DMS114 treated with DMSO at 0.1 percent for 48 hours (cell line): Measurements from ENCODE around the gene LLGL2.

ENCODE experiments used
- DNase-seq: peaks from one replicate; lab custom pipeline; 2025; ENCODE audit not compliant: unreplicated experiment; lab: John Stamatoyannopoulos, UW

LLGL2 gene

DNA sequence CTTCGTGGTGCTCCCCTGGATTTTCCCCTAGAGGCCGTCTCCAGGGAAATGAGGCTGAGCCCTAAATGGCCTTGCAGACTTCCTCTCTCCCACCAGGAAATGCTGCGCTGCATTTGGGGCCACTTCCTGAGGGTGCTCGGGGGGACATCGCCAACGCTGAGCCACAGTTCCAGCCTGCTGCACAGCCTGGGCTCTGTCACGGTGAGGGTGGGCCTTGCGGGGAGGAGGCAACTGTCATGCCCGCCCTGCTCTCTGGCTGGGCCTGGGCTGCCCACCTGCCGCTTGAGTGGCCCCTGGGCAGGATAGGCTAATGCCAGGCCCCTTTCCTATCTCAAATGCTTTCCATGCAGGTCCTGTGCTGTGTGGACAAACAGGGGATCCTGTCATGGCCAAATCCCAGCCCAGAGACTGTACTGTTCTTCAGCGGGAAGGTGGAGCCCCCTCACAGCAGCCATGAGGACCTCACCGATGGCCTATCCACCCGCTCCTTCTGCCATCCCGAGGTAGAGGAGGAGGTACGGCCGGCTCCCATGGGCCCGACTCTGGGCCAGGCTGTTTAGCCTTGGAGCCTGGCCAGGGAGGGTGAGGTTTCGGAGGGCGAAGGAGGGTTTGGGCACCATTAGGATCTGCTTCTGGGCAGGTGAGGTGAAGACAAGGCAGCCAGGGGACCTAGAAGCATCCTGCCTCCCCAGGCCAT lies 34.4 kb upstream of the LLGL2 start:
- DNase-seq = no peak

DNA sequence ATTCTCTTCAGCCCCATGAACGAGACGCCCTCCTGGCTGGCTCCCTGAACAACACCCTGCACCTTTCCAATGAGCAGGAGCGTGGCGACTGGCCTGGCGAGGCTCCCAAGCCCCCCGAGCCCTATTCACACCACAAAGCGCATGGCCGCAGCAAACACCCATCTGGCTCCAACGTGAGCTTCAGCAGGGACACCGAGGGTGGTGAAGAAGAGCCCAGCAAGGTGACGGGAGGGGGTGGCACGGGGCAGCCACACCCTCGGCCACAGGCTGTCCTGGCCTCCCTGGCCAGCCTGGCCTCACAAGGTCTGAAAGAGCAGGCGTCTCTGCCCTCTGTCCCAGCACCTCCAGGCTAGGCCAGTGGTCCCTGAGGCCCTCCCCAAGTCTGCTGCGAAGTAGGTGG lies 33.8 kb upstream of the LLGL2 start:
- DNase-seq = no peak

GRCh38 chr17:75492555-75493168 lies 32.8 kb upstream of the LLGL2 start:
- DNase-seq = no peak

- DNase-seq = no peak
Observed at GRCh38 chr17:75493476-75494129, 31.9 kb upstream of the LLGL2 start.

- no peak for DNase-seq
Observed at GRCh38 chr17:75494326-75494877, 31.1 kb upstream of the LLGL2 start.

GRCh38 chr17:75496005-75496404 lies 29.5 kb upstream of the LLGL2 start:
- no peak for DNase-seq

DNA sequence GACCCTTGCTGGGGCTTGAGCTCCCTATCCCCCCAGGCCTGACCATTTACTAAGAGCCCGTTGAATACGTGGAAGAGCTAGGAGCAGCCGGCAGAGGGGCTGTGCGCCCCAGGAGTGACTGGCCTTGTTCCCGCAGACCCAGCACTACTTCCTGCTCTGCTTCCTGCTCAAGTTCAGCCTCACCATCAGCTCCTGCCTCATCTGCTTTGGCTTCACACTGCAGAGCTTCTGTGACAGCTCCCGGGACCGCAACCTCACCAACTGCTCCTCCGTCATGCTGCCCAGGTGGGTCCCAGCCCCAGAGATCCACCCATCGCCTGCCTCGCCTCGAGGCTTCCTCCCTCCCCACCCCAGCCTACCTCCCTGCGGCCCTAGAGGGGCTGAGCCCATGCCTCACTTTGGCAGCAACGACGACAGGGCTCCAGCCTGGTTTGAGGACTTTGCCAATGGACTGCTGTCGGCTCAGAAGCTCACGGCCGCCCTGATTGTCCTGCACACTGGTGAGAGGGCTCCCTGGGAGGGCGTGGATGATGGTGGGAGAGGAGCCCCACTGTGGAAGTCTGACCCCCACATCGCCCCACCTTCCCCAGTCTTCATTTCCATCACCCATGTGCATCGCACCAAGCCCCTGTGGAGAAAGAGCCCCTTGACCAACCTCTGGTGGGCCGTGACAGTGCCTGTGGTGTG lies 27.3 kb upstream of the LLGL2 start:
- no peak for DNase-seq

DNA sequence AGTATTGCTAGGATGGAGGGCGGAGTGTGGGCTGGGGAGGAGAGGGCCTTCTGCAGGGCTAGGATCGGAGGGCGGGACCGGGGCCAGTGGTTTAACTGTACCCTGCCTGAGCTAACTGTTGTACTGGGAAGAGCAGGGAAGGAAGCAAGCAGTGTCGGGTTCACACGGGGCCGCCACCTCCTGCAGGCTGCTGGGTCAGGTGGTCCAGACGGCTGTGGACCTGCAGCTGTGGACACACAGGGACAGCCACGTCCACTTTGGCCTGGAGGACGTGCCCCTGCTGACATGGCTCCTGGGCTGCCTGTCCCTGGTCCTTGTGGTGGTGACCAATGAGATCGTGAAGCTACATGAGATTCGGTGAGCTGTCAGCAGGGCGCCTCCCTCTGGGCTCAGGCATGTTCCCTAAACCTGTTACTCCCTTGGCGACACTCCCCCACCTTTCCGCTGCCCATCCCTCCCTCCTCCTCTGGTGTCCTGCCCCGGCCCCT lies 26.7 kb upstream of the LLGL2 start:
- no peak for DNase-seq

DNA sequence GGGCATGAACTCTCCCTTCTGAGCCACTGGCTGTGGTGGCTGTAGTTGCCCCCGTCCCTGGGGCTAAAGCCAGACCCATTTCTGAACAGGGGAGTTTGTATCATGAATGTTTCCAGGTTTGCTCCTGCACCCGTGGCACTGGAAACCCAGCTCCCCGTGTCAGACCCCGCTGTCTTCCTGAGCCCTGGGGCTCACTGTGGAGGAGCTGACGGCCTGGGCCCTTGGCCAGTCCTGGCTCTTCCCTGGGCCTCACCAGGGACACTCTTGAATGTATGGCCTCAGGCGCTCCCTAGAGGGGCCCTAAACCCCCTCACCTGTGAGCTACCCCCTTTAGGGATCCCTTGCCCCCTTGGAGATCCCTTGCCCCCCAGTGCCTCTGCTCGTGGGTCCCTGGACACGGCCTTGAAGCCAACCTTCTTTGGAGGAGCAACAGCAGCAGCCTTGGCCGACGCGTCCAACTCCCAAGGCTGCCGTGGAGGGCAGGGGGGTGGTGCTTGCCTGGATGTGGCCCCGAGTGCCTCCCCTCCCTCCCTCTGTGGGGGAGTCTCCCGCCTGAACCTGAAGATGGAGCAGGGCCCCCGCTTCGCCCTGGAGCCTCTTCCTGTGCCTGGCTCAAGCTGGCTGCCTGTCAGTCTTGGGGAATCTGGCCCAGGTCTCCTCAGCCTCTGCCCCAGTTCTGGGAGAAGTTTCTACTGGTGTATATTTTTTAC lies 26.0 kb upstream of the LLGL2 start:
- no peak for DNase-seq

DNA sequence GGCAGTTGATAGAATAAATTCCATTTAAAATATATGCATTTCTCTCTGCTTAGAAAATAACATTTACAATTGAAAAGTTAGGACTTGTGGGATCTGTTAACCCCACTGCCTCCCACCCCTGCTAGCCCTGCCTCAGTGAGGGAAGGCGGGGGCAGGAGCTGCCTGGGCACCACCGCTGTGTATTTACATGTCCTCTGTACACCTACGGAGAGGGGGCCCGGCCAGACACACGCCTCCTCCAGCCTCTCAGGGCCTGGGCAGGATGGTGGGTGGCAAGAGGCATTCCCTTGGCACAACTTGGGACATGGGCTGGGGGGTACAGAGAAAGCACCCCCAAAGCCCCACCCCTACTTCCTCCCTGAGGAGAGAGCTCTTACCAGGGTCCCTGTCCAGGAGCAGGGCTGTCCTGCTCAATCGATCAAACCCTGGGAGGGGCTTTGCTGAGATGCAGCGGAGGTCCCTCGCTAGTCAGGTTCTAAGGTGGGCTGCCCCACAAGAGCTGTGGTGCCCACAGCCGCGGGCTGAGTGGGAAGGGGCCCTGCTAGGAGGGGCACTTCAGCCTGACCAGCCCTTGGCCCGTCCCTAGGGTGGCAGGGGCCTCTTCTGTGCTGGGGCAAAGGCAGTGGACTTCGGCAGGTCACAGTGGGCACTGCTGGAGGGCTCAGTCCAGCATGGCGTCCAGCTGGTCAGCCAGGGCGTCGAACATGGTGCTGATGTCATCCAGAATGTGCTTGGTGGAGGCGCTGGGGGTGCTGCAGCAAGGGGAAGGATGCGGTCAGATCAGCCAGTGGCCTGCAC lies 24.9 kb upstream of the LLGL2 start:
- no peak for DNase-seq

GRCh38 chr17:75501378-75502071 lies 24.0 kb upstream of the LLGL2 start:
- DNase-seq = no peak

DNA sequence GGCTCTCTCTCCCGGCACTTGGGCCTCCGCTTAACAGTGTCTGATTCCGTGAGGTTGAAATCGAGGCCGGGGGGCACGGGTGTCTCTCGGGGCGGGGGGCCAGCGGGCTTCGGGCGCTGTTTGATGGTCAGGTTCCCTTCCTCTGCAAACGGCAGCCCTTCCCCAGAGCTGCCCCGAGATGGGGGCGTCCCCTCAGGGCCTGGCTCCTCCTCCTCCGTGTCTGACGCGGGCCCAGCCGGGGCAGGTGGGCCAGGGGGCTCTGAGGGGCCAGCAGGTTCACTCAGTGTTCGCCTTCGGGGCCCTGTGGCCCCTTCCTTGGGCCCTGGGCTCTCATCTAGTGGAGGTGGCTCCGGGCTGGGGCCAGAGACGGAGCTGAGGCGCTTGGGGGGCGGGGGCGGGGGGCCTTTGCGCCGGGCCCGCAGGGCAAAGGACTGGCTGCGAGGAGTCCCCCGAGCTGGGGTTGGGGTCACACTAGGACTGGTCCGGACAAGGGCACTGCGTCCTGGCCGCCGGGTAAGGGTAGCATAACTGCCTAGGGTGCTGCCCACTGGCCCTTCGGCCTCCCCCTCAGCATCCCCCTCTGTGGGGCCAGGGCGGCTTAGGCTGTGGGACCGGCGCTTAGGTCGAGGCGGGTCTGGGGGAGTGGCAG lies 23.3 kb upstream of the LLGL2 start:
- no peak for DNase-seq

GRCh38 chr17:75502721-75503329 lies 22.7 kb upstream of the LLGL2 start:
- DNase-seq = no peak

GRCh38 chr17:75503337-75503950 lies 22.1 kb upstream of the LLGL2 start:
- no peak for DNase-seq

DNA sequence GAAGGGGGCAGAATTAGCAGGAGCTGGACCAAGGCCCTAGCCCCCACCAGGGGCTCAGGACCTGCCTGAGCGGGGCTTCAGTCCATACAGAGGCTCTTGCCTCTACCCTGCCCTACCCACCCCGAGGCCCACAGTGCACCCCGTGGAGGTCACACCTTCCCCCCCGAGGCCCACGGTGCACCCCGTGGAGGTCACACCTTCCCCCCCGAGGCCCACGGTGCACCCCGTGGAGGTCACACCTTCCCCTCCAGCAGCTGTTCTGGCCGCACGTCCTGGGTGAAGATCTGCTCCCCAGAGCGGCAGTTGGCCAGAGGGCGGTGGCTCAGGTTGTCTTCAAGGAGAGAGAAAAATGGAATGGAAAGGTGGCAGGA lies 21.5 kb upstream of the LLGL2 start:
- no peak for DNase-seq

DNA sequence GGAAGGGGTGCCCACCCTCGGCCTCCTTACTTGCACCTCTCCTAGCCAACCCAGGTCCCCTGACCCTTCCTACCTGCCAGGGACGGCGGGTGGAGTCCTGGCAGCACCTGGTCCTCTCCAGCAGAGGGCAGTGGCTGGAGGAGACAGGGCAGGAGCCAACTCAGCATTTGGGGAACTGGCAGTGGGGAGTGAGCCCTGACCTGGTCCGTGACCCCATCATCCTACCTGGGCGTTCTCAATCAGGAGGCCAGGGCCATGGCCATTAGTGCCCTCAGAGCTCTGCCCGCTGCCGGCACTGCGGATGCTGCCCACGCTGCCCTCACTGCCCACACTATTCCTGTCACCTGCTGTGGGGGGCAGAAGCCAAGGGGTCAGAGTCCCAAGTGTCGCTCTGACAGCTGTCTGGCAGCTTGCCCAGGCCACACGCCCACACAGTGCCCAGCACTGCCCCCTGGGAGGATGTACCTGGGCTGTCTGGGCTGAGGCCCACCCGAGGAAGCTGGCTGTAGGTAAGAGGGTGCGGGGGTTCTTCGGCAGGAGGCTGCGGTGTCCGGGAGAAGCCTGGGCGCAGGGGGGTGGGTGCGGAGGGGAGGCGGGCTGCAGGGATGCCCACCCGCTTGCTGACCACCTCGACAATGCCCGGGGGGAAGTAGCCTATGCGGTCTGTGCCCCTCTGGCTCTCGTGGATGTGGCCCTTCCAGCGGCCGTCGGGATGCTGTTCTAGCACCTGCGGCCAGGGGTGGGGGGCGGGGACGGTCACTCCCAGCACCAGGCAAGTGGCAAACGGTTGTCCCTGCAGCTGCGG lies 20.9 kb upstream of the LLGL2 start:
- DNase-seq = no peak

DNA sequence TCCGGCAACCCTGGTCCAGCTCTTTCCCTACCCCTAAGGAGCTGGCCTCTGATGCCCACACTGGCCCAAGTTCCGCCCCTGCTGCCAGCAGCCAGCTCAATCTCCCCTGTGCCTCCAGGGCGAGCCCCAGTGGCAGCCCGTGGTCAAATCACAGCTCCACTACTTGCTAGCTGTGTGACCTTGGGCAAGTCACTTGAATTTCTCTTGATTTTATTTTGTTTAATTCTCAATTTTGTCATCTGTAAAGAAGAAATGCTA lies 20.4 kb upstream of the LLGL2 start:
- DNase-seq = no peak

DNA sequence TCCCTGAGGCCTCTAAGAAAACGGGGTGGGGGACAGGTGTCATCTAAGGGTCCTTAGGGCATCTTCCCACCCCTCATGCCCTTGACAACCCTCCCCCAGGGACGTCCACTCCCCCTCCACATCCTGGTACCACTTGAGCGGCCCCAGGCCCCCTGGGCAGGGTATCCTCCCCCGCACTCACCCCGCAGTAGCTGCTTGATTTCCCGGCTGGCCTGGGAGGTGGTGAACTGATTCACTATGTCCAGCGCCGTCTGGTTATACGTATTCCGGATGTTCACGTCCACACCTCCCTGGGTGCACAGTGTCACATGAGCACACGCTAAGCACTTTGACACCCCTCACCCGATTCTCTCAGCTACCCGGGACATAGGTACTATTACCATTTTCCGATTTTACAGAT lies 19.9 kb upstream of the LLGL2 start:
- DNase-seq = no peak
